ENCODE measurements around the gene PRDM16.
A peak's percentile ranks its signal among the peaks of the same experiment; 100 is the strongest.

PRDM16 gene

GRCh38 chr1:3346478-3346877, 277.5 kb downstream of the PRDM16 start:
- H3K9ac ChIP-seq (ENCODE audit: low read length): no peak overlapping the region
- no peaks in the 10 kb centered on the region for H3K36me3 ChIP-seq (ENCODE audit: control insufficient read depth, insufficient read depth, low read length)
- H3K27me3 ChIP-seq (ENCODE audit: control insufficient read depth, insufficient read depth, low read length): no peaks in the 10 kb centered on the region
- no peak overlapping the region for H3K4me3 ChIP-seq (ENCODE audit: low read length)
- H3K27ac ChIP-seq (ENCODE audit: low read depth, low read length): peak overlapping the region; percentile 32
- peaks cover 8% of the 10 kb centered on the region for H3K4me1 ChIP-seq (ENCODE audit: control insufficient read depth, insufficient read depth, low read length)

GRCh38 chr1:3347257-3348020, 278.4 kb downstream of the PRDM16 start:
- no peaks in the 10 kb centered on the region for H3K36me3 ChIP-seq (ENCODE audit: control insufficient read depth, insufficient read depth, low read length)
- peaks cover 13% of the 10 kb centered on the region for H3K4me1 ChIP-seq (ENCODE audit: control insufficient read depth, insufficient read depth, low read length)
- H3K27me3 ChIP-seq (ENCODE audit: control insufficient read depth, insufficient read depth, low read length): no peaks in the 10 kb centered on the region
- no peak overlapping the region for H3K4me3 ChIP-seq (ENCODE audit: low read length)
- H3K27ac ChIP-seq (ENCODE audit: low read depth, low read length): peak overlapping the region; percentile 22
- H3K9ac ChIP-seq (ENCODE audit: low read length): no peak overlapping the region

- H3K9ac ChIP-seq (ENCODE audit: low read length): no peak overlapping the region
- H3K27me3 ChIP-seq (ENCODE audit: control insufficient read depth, insufficient read depth, low read length): no peaks in the 10 kb centered on the region
- no peak overlapping the region for H3K27ac ChIP-seq (ENCODE audit: low read depth, low read length)
- no peaks in the 10 kb centered on the region for H3K36me3 ChIP-seq (ENCODE audit: control insufficient read depth, insufficient read depth, low read length)
- H3K4me3 ChIP-seq (ENCODE audit: low read length): no peak overlapping the region
- H3K4me1 ChIP-seq (ENCODE audit: control insufficient read depth, insufficient read depth, low read length): peaks cover 21% of the 10 kb centered on the region
Measured at GRCh38 chr1:3348196-3348865, 279.3 kb downstream of the PRDM16 start.

- H3K27ac ChIP-seq (ENCODE audit: low read depth, low read length): no peak overlapping the region
- no peak overlapping the region for H3K9ac ChIP-seq (ENCODE audit: low read length)
- H3K4me3 ChIP-seq (ENCODE audit: low read length): no peak overlapping the region
- peaks cover 21% of the 10 kb centered on the region for H3K4me1 ChIP-seq (ENCODE audit: control insufficient read depth, insufficient read depth, low read length)
- no peaks in the 10 kb centered on the region for H3K27me3 ChIP-seq (ENCODE audit: control insufficient read depth, insufficient read depth, low read length)
- H3K36me3 ChIP-seq (ENCODE audit: control insufficient read depth, insufficient read depth, low read length): no peaks in the 10 kb centered on the region
Measured at GRCh38 chr1:3349161-3349967, 280.4 kb downstream of the PRDM16 start.

GRCh38 chr1:3349968-3350299, 280.9 kb downstream of the PRDM16 start:
- H3K27ac ChIP-seq (ENCODE audit: low read depth, low read length): no peak overlapping the region
- H3K27me3 ChIP-seq (ENCODE audit: control insufficient read depth, insufficient read depth, low read length): no peaks in the 10 kb centered on the region
- no peak overlapping the region for H3K4me3 ChIP-seq (ENCODE audit: low read length)
- no peaks in the 10 kb centered on the region for H3K36me3 ChIP-seq (ENCODE audit: control insufficient read depth, insufficient read depth, low read length)
- peaks cover 21% of the 10 kb centered on the region for H3K4me1 ChIP-seq (ENCODE audit: control insufficient read depth, insufficient read depth, low read length)
- no peak overlapping the region for H3K9ac ChIP-seq (ENCODE audit: low read length)

- Histone ChIP-seq H3K36me3 (ENCODE audit: control insufficient read depth, insufficient read depth, low read length) (no peaks in the 10 kb centered on the region), H3K4me1 (ENCODE audit: control insufficient read depth, insufficient read depth, low read length) (peaks cover 21% of the 10 kb centered on the region), H3K27ac (ENCODE audit: low read depth, low read length) (peak overlapping the region; percentile 86), H3K4me3 (ENCODE audit: low read length) (no peak overlapping the region), H3K27me3 (ENCODE audit: control insufficient read depth, insufficient read depth, low read length) (no peaks in the 10 kb centered on the region), H3K9ac (ENCODE audit: low read length) (no peak overlapping the region)
Measured at GRCh38 chr1:3350506-3351261, 281.7 kb downstream of the PRDM16 start.

GRCh38 chr1:3351449-3352298, 282.7 kb downstream of the PRDM16 start:
- no peaks in the 10 kb centered on the region for H3K36me3 ChIP-seq (ENCODE audit: control insufficient read depth, insufficient read depth, low read length)
- H3K27ac ChIP-seq (ENCODE audit: low read depth, low read length): peak overlapping the region; percentile 86
- no peaks in the 10 kb centered on the region for H3K27me3 ChIP-seq (ENCODE audit: control insufficient read depth, insufficient read depth, low read length)
- H3K4me1 ChIP-seq (ENCODE audit: control insufficient read depth, insufficient read depth, low read length): peaks cover 21% of the 10 kb centered on the region
- H3K4me3 ChIP-seq (ENCODE audit: low read length): no peak overlapping the region
- H3K9ac ChIP-seq (ENCODE audit: low read length): no peak overlapping the region

GRCh38 chr1:3352299-3352951, 283.4 kb downstream of the PRDM16 start:
- Histone ChIP-seq H3K27ac (ENCODE audit: low read depth, low read length) (peak overlapping the region; percentile 86), H3K27me3 (ENCODE audit: control insufficient read depth, insufficient read depth, low read length) (no peaks in the 10 kb centered on the region), H3K4me1 (ENCODE audit: control insufficient read depth, insufficient read depth, low read length) (peaks cover 21% of the 10 kb centered on the region), H3K36me3 (ENCODE audit: control insufficient read depth, insufficient read depth, low read length) (no peaks in the 10 kb centered on the region), H3K9ac (ENCODE audit: low read length) (no peak overlapping the region), H3K4me3 (ENCODE audit: low read length) (no peak overlapping the region)

- Histone ChIP-seq H3K36me3 (ENCODE audit: control insufficient read depth, insufficient read depth, low read length) (no peaks in the 10 kb centered on the region), H3K27ac (ENCODE audit: low read depth, low read length) (peak overlapping the region; percentile 86), H3K9ac (ENCODE audit: low read length) (no peak overlapping the region), H3K27me3 (ENCODE audit: control insufficient read depth, insufficient read depth, low read length) (no peaks in the 10 kb centered on the region), H3K4me3 (ENCODE audit: low read length) (no peak overlapping the region), H3K4me1 (ENCODE audit: control insufficient read depth, insufficient read depth, low read length) (peaks cover 21% of the 10 kb centered on the region)
Measured at GRCh38 chr1:3352952-3353331, 283.9 kb downstream of the PRDM16 start.

- Histone ChIP-seq H3K4me3 (ENCODE audit: low read length) (no peak overlapping the region), H3K27me3 (ENCODE audit: control insufficient read depth, insufficient read depth, low read length) (no peaks in the 10 kb centered on the region), H3K9ac (ENCODE audit: low read length) (no peak overlapping the region), H3K36me3 (ENCODE audit: control insufficient read depth, insufficient read depth, low read length) (no peaks in the 10 kb centered on the region), H3K27ac (ENCODE audit: low read depth, low read length) (no peak overlapping the region), H3K4me1 (ENCODE audit: control insufficient read depth, insufficient read depth, low read length) (peaks cover 21% of the 10 kb centered on the region)
Measured at GRCh38 chr1:3353876-3354275, 284.9 kb downstream of the PRDM16 start.

GRCh38 chr1:3355089-3355488, 286.1 kb downstream of the PRDM16 start:
- Histone ChIP-seq H3K4me1 (ENCODE audit: control insufficient read depth, insufficient read depth, low read length) (peaks cover 21% of the 10 kb centered on the region), H3K4me3 (ENCODE audit: low read length) (no peak overlapping the region), H3K9ac (ENCODE audit: low read length) (no peak overlapping the region), H3K27ac (ENCODE audit: low read depth, low read length) (no peak overlapping the region), H3K27me3 (ENCODE audit: control insufficient read depth, insufficient read depth, low read length) (no peaks in the 10 kb centered on the region), H3K36me3 (ENCODE audit: control insufficient read depth, insufficient read depth, low read length) (no peaks in the 10 kb centered on the region)

Measured in rectal smooth muscle tissue (tissue), 1 donor.